HepG2 (cell line): ENCODE measurements around the gene RABEPK. TPM values are rescaled to one million over a fixed set of nuclear protein-coding genes. Genes with fewer than 3 reads are reported as not detected.

Experiments
- BORCS8-MEF2B ChIP-seq: sonication (generic); formaldehyde crosslinking; IDR thresholded peaks from 2 replicates; pipeline ENCODE4 v1.8.0; 2022; ENCODE audit warnings: mild to moderate bottlenecking, missing genetic modification reagents
- CERS6 ChIP-seq: sonication (generic); formaldehyde crosslinking; IDR thresholded peaks from 2 replicates; pipeline ENCODE4 v1.5.0; 2020; ENCODE audit warnings: missing genetic modification reagents
- CHD4 ChIP-seq: fragments of 200-600 bp; sonication (generic); IDR thresholded peaks from 2 replicates; pipeline ENCODE4 v1.7.0; 2017; ENCODE audit warnings: mild to moderate bottlenecking, low read length, borderline replicate concordance
- ETV5 ChIP-seq: IDR thresholded peaks from 2 replicates; pipeline ENCODE4 v1.6.1; 2018; ENCODE audit warnings: missing biosample characterization, missing genetic modification reagents, inconsistent platforms, borderline replicate concordance
- HOXA7 ChIP-seq: sonication (generic); formaldehyde crosslinking; IDR thresholded peaks from 2 replicates; pipeline ENCODE4 v1.8.1; 2022; ENCODE audit warnings: mild to moderate bottlenecking, missing genetic modification reagents, moderate library complexity
- MAZ ChIP-seq, 2 experiments: sonication (generic) in 1 of 2; formaldehyde crosslinking in 1 of 2; IDR thresholded peaks; 2 replicates each; pipeline versions ENCODE4 v1.5.0 to v1.6.1; 2012 to 2020; ENCODE audit warnings: low read depth in 2 of 2, mild to moderate bottlenecking in 2 of 2, borderline replicate concordance in 1 of 2, improper control_type of control experiment in 1 of 2, low read length in 1 of 2, missing genetic modification reagents in 1 of 2, moderate library complexity in 1 of 2
- NAIF1 ChIP-seq: sonication (generic); formaldehyde crosslinking; IDR thresholded peaks from 2 replicates; pipeline ENCODE4 v1.5.0; 2020; ENCODE audit warnings: mild to moderate bottlenecking, missing genetic modification reagents, borderline replicate concordance
- NONO ChIP-seq, 2 experiments: fragments of 450-650 bp in 1 of 2; sonication (generic) in 1 of 2; formaldehyde crosslinking in 1 of 2; IDR thresholded peaks in 1 of 2; conservative IDR thresholded peaks in 1 of 2; 2 replicates each; pipeline versions ENCODE4 v1.6.1 to v1.8.0; 2017 to 2022; ENCODE audit warnings: mild to moderate bottlenecking in 1 of 2, missing genetic modification reagents in 1 of 2, moderate library complexity in 1 of 2
- POLR2A ChIP-seq, 2 experiments: IDR thresholded peaks; 2 replicates each; pipeline ENCODE4 v1.6.1; 2011; ENCODE audit warnings: low read depth in 2 of 2, low read length in 2 of 2, mild to moderate bottlenecking in 1 of 2, moderate library complexity in 1 of 2; ENCODE audit not compliant: insufficient read depth in 1 of 2
- PPARG ChIP-seq: conservative IDR thresholded peaks from 2 replicates; pipeline ENCODE4 v1.6.1; 2016; ENCODE audit warnings: missing biosample characterization, missing genetic modification reagents
- RBM39 ChIP-seq: fragments of 200-400 bp; formaldehyde crosslinking; IDR thresholded peaks from one replicate; pipeline ENCODE4 v1.6.1; 2018; ENCODE audit warnings: antibody characterized with exemption, mild to moderate bottlenecking, low read depth, low read length; ENCODE audit not compliant: poor library complexity, severe bottlenecking
- SP2 ChIP-seq: sonication (generic); formaldehyde crosslinking; IDR thresholded peaks from 2 replicates; pipeline ENCODE4 v1.5.1; 2020; ENCODE audit warnings: mild to moderate bottlenecking, missing genetic modification reagents
- SRF ChIP-seq: IDR thresholded peaks from 2 replicates; pipeline ENCODE4 v1.6.1; 2011; ENCODE audit warnings: mild to moderate bottlenecking, low read depth, low read length, moderate library complexity
- TERF1 ChIP-seq: sonication (generic); formaldehyde crosslinking; IDR thresholded peaks from 2 replicates; pipeline ENCODE4 v1.8.0; 2022; ENCODE audit warnings: mild to moderate bottlenecking, missing genetic modification reagents, moderate library complexity
- ZBTB43 ChIP-seq: sonication (generic); formaldehyde crosslinking; conservative IDR thresholded peaks from 2 replicates; pipeline ENCODE4 v1.4.0; 2020; ENCODE audit warnings: missing genetic modification reagents
- ZFP91 ChIP-seq: sonication (generic); formaldehyde crosslinking; IDR thresholded peaks from 2 replicates; pipeline ENCODE4 v1.9.0; 2022; ENCODE audit warnings: missing genetic modification reagents, mild to moderate bottlenecking, borderline replicate concordance
- ZKSCAN1 ChIP-seq: fragments of 150-350 bp; IDR thresholded peaks from 2 replicates; pipeline ENCODE4 v1.6.1; 2014; ENCODE audit warnings: low read length
- ZMYM4 ChIP-seq: sonication (generic); formaldehyde crosslinking; IDR thresholded peaks from 2 replicates; pipeline ENCODE4 v1.8.1; 2023; ENCODE audit warnings: mild to moderate bottlenecking, missing genetic modification reagents
- ZNF224 ChIP-seq: sonication (generic); formaldehyde crosslinking; IDR thresholded peaks from 2 replicates; pipeline ENCODE4 v1.5.0; 2020; ENCODE audit warnings: mild to moderate bottlenecking, missing genetic modification reagents
- ZNF263 ChIP-seq: sonication (generic); formaldehyde crosslinking; IDR thresholded peaks from 2 replicates; pipeline ENCODE4 v1.4.0; 2020; ENCODE audit warnings: missing genetic modification reagents
- ZNF484 ChIP-seq: sonication (generic); formaldehyde crosslinking; IDR thresholded peaks from 2 replicates; pipeline ENCODE4 v1.5.1; 2020; ENCODE audit warnings: mild to moderate bottlenecking, low read depth, missing genetic modification reagents, borderline replicate concordance
- ZNF589 ChIP-seq: sonication (generic); formaldehyde crosslinking; conservative IDR thresholded peaks from 2 replicates; pipeline ENCODE4 v1.8.0; 2022; ENCODE audit warnings: mild to moderate bottlenecking, moderate library complexity, missing genetic modification reagents
- ZNF713 ChIP-seq: sonication (generic); formaldehyde crosslinking; IDR thresholded peaks from 2 replicates; pipeline ENCODE4 v1.4.0; 2020; ENCODE audit warnings: mild to moderate bottlenecking, missing genetic modification reagents
- ZNF790 ChIP-seq: sonication (generic); formaldehyde crosslinking; IDR thresholded peaks from 2 replicates; pipeline ENCODE4 v1.8.0; 2022; ENCODE audit warnings: missing genetic modification reagents, mild to moderate bottlenecking, borderline replicate concordance
- polyA plus RNA-seq, 8 experiments: library from polyadenylated mRNA; depleted of rRNA in 3 of 8; stranded (reverse) in 7 of 8; unstranded in 1 of 8; fragments of >200 nt; fragmentation: Illumina TruSeq in 4 of 8; extraction: Trizol in 4 of 8; gene quantifications; 2 replicates each; pipeline versions ENCODE4 v1.2.1 to v1.2.3, GENCODE V29; 2011 to 2016; ENCODE audit warnings: low read depth in 4 of 8, missing spikeins in 1 of 8, mixed read lengths in 1 of 8; ENCODE audit not compliant: insufficient read depth in 1 of 8
- total RNA-seq, 5 experiments: library from RNA; depleted of rRNA; stranded (reverse); fragments of >200 nt; fragmentation: Illumina TruSeq; extraction: Trizol; gene quantifications; 2 replicates each; pipeline ENCODE4 v1.2.3, GENCODE V29; 2016; ENCODE audit warnings: low read depth in 1 of 5

Gene RABEPK
- total and polyA plus RNA-seq, 2 of the 13 experiments (the other 11 are each of a cell fraction or from before 2014, with no cell fraction given), result 75.5 to 90.0 TPM

- peak; percentile 70; the same call in 1 of the 2 replicates for TF ChIP-seq ZKSCAN1
- peak; percentile 94 for TF ChIP-seq ETV5 (CRISPR knock-in tag)
- no peak for TF ChIP-seq PPARG (CRISPR knock-in tag)
- TF ChIP-seq ZBTB43, result no peak; the same call in 1 of the 2 replicates
- TF ChIP-seq ZNF790 (CRISPR knock-in tag), result peak; percentile 61; the same call in 1 of the 2 replicates
- TF ChIP-seq NONO (IDR thresholded peaks at IDR 0.05), result no peak
- TF ChIP-seq NONO (CRISPR knock-in tag; conservative IDR thresholded peaks at IDR 0.05), result peak; percentile 44; the same call in 1 of the 2 replicates
- peak; percentile 74 for TF ChIP-seq BORCS8-MEF2B (CRISPR knock-in tag)
- no peak for TF ChIP-seq CERS6 (CRISPR knock-in tag)
- 0 out of 2 replicates have a peak, but pooled peaks have one; percentile 14 for TF ChIP-seq ZNF589 (CRISPR knock-in tag)
- peak; percentile 89 for TF ChIP-seq RBM39
- TF ChIP-seq ZNF713 (CRISPR knock-in tag), result no peak
- TF ChIP-seq HOXA7 (CRISPR knock-in tag), result no peak
- no peak for TF ChIP-seq NAIF1 (CRISPR knock-in tag)
- no peak for TF ChIP-seq ZNF484 (CRISPR knock-in tag)
- TF ChIP-seq SP2, result peak; percentile 28; the same call in 1 of the 2 replicates
- TF ChIP-seq MAZ (IDR thresholded peaks at IDR 0.05; ENCODE audit: borderline replicate concordance, low read depth, low read length), result no peak; the same call in 1 of the 2 replicates
- TF ChIP-seq MAZ (CRISPR knock-in tag; IDR thresholded peaks at IDR 0.05; ENCODE audit: low read depth), result peak; percentile 72
- no peak for TF ChIP-seq TERF1 (CRISPR knock-in tag)
- TF ChIP-seq CHD4, result no peak
- peak; percentile 82 for TF ChIP-seq ZNF224 (CRISPR knock-in tag)
- TF ChIP-seq SRF, result no peak
- peak; percentile 68 for TF ChIP-seq ZMYM4 (CRISPR knock-in tag)
- TF ChIP-seq POLR2A (IDR thresholded peaks at IDR 0.05; ENCODE audit: insufficient read depth in 1 of 2, low read depth in 2 of 2, low read length in 2 of 2), result peak; percentile 85 to 92
- TF ChIP-seq ZNF263 (CRISPR knock-in tag), result peak; percentile 51
- peak; percentile 64; the same call in 1 of the 2 replicates for TF ChIP-seq ZFP91
Observed at GRCh38 chr9:125261501-125262293, 61.4 kb downstream of the RABEPK start, which contains the start of gene GAPVD1 (continued).
